Vagina (tissue), 2 donors: ENCODE results near the gene PDE1C. TPM values are rescaled to one million over a fixed set of nuclear protein-coding genes. Genes with fewer than 3 reads are reported as not detected.

ENCODE experiments used
- DNase-seq, 2 donors: peaks; one replicate each; pipeline ENCODE4 v3.0.0-alpha.2; 2017; ENCODE audit errors: extremely low spot score in 2 of 2
- H3K27ac ChIP-seq: fragments of 200-600 bp; sonication (generic); one replicate; pipeline ENCODE4 v1.5.1; 2019
- H3K27me3 ChIP-seq: fragments of 200-600 bp; sonication (generic); one replicate; pipeline ENCODE4 v1.5.1; 2019
- H3K36me3 ChIP-seq, 2 donors: fragments of 200-600 bp; sonication (generic); one replicate each; pipeline ENCODE4 v1.5.1; 2017 to 2019
- H3K4me1 ChIP-seq: fragments of 200-600 bp; sonication (generic); one replicate; pipeline ENCODE4 v1.5.1; 2019
- H3K4me3 ChIP-seq, 2 donors: fragments of 200-600 bp; sonication (generic); 1 replicate in 1 of 2; 2 replicates in 1 of 2; pipeline ENCODE4 v1.5.1; 2016 to 2019
- H3K9me3 ChIP-seq: fragments of 200-600 bp; sonication (generic); one replicate; pipeline ENCODE4 v1.5.1; 2019
- POLR2A ChIP-seq, 2 donors: fragments of 450-650 bp; IDR thresholded peaks; one replicate each; pipeline ENCODE4 v1.6.1; 2017; ENCODE audit warnings: antibody characterized with exemption in 2 of 2, mild to moderate bottlenecking in 2 of 2, moderate library complexity in 2 of 2
- POLR2AphosphoS5 ChIP-seq, 2 donors: sonication (generic); formaldehyde crosslinking; IDR thresholded peaks; one replicate each; pipeline ENCODE4 v1.9.0; 2017; ENCODE audit warnings: antibody characterized with exemption in 2 of 2, mild to moderate bottlenecking in 2 of 2, low read depth in 1 of 2; ENCODE audit not compliant: insufficient read depth in 1 of 2
- intact Hi-C: fragments of 100-400 bp; cut with DNase I; formaldehyde crosslinking; loops from one replicate; pipeline ENCODE4 v1.15.1; 2023
- total RNA-seq: library from RNA; depleted of rRNA; stranded (reverse); fragments of >200 nt; gene quantifications from one replicate; pipeline ENCODE4 v1.2.3, GENCODE V29; 2016
- TF ChIP-seq, protein P1 (sequence below), 3 experiments: fragments of 450-650 bp in 2 of 3; fragments of 200-600 bp in 1 of 3; sonication (generic) in 1 of 3; IDR thresholded peaks; one replicate each; pipeline ENCODE4 v1.5.1; 2017 to 2019; ENCODE audit warnings: antibody characterized with exemption in 3 of 3, mild to moderate bottlenecking in 2 of 3, moderate library complexity in 2 of 3

The PDE1C gene
- total RNA-seq, 1 donor from 2014 or later, result 19.2 TPM

DNA sequence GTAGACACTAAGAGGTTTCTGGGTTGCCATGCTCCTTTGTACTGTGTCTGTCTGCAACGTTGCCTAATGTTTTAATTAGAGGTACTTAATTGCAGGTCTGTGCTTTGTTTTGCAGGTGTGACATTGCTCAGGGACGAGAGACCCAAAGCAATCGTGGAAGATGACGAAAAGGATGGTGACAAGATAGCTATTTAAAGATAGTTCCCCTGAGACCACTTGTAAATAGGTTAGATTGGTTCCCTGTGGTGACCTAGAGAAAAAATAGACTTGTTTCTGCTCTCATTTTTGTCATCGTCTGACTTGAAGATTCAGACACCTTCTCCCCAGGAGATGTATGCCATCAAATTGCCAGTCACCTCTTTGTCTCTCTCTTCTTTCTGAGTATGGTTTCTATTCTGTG lies 363.1 kb downstream of the PDE1C start:
- no peak for DNase-seq
- H3K4me3 ChIP-seq, result no peak overlapping the region
- no peaks in the 10 kb centered on the region for H3K27me3 ChIP-seq
- no peak overlapping the region for H3K27ac ChIP-seq
- H3K4me1 ChIP-seq, result no peaks in the 10 kb centered on the region
- intact Hi-C loops, result no loop called here
- H3K9me3 ChIP-seq, result no peaks in the 10 kb centered on the region
- no peak for TF ChIP-seq POLR2AphosphoS5 (IDR thresholded peaks at IDR 0.05; ENCODE audit: insufficient read depth in 1 of 2, low read depth in 1 of 2)
- no peak for TF ChIP-seq POLR2A (IDR thresholded peaks at IDR 0.05)
- TF ChIP-seq, protein P1, sequence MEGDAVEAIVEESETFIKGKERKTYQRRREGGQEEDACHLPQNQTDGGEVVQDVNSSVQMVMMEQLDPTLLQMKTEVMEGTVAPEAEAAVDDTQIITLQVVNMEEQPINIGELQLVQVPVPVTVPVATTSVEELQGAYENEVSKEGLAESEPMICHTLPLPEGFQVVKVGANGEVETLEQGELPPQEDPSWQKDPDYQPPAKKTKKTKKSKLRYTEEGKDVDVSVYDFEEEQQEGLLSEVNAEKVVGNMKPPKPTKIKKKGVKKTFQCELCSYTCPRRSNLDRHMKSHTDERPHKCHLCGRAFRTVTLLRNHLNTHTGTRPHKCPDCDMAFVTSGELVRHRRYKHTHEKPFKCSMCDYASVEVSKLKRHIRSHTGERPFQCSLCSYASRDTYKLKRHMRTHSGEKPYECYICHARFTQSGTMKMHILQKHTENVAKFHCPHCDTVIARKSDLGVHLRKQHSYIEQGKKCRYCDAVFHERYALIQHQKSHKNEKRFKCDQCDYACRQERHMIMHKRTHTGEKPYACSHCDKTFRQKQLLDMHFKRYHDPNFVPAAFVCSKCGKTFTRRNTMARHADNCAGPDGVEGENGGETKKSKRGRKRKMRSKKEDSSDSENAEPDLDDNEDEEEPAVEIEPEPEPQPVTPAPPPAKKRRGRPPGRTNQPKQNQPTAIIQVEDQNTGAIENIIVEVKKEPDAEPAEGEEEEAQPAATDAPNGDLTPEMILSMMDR (IDR thresholded peaks at IDR 0.05), result no peak
- no peaks in the 10 kb centered on the region for H3K36me3 ChIP-seq

DNA sequence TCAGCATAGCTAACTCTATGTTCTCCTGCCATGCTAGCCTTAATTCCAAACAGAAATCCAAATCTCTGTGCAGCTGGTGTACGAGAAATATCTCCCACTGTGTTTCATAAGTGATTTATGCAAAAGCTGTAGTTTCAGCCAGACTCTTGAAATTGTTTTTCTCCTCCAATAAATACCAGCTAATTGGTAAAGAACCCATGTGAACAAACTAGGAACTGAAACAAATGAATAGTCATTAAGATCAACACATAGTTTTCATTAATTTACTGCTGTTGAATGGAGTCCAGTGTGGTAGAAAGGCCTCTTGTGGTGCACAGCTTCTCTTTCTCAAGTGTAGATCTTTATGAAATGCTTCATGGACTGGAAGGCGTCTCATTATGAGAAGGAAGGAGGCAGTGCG lies 364.8 kb downstream of the PDE1C start:
- Histone ChIP-seq H3K4me3 (no peak overlapping the region), H3K9me3 (no peaks in the 10 kb centered on the region), H3K27me3 (no peaks in the 10 kb centered on the region), H3K4me1 (no peaks in the 10 kb centered on the region), H3K36me3 (no peaks in the 10 kb centered on the region), H3K27ac (no peak overlapping the region)
- DNase-seq, result no peak
- no peak for TF ChIP-seq POLR2A (IDR thresholded peaks at IDR 0.05)
- no peak for TF ChIP-seq POLR2AphosphoS5 (IDR thresholded peaks at IDR 0.05; ENCODE audit: insufficient read depth in 1 of 2, low read depth in 1 of 2)
- TF ChIP-seq, protein P1 (IDR thresholded peaks at IDR 0.05), result no peak
- intact Hi-C loops, result no loop called here

DNA sequence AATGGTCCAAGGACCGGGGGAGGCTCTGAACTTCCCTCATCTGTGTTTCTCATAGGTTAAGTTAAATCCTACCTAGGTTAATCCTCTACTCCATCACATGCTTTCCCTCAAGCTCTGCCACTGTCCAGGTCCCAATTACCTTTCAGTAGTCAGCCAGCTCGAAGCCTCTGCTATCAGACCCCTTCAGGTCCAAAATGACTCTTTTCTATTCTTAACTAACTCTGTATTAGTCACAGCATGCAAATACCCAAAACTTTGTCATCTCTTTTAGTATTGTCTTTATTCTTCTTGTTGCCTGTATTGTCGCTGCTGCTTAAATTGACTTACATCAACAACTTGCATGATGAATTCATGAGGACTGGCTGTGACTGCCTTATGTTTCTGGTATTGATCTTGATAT lies 367.9 kb downstream of the PDE1C start:
- no peaks in the 10 kb centered on the region for H3K9me3 ChIP-seq
- no peak overlapping the region for H3K27ac ChIP-seq
- DNase-seq, result no peak
- H3K4me1 ChIP-seq, result no peaks in the 10 kb centered on the region
- H3K36me3 ChIP-seq, result no peaks in the 10 kb centered on the region
- TF ChIP-seq POLR2AphosphoS5 (IDR thresholded peaks at IDR 0.05; ENCODE audit: insufficient read depth in 1 of 2, low read depth in 1 of 2) (no peak), POLR2A (IDR thresholded peaks at IDR 0.05) (no peak)
- TF ChIP-seq, protein P1 (IDR thresholded peaks at IDR 0.05), result no peak
- no peak overlapping the region for H3K4me3 ChIP-seq
- intact Hi-C loops, result no loop called here
- H3K27me3 ChIP-seq, result no peaks in the 10 kb centered on the region
